Thymus (tissue), 11 donors: ENCODE results near the gene POMGNT2. TPM values are rescaled to one million over a fixed set of nuclear protein-coding genes. Genes with fewer than 3 reads are reported as not detected.
"Not testable (repeated sequence)": the region's sequence is repeated elsewhere in the genome, so short reads cannot be mapped to it uniquely, and the experiment has no call there.

Source experiments
- DNase-seq, 9 donors: peaks; one replicate each; pipeline ENCODE4 v3.0.0-alpha.2; 2013; ENCODE audit warnings: low spot score in 9 of 9, low read depth in 6 of 9, missing footprints in 1 of 9
- H3K27ac ChIP-seq, 2 donors: one replicate each; pipeline ENCODE4 v1.5.1; 2013; ENCODE audit warnings: control low read depth in 1 of 2, low read depth in 1 of 2, low read length in 1 of 2, mild to moderate bottlenecking in 1 of 2, moderate library complexity in 1 of 2
- H3K27me3 ChIP-seq, 2 donors: one replicate each; pipeline ENCODE4 v1.5.1; 2013; ENCODE audit warnings: low read length in 1 of 2; ENCODE audit not compliant: control insufficient read depth in 2 of 2, insufficient read depth in 1 of 2
- H3K36me3 ChIP-seq, 2 donors: one replicate each; pipeline ENCODE4 v1.5.1; 2013; ENCODE audit warnings: low read length in 1 of 2, mild to moderate bottlenecking in 1 of 2, moderate library complexity in 1 of 2; ENCODE audit not compliant: control insufficient read depth in 2 of 2, insufficient read depth in 2 of 2
- H3K4me1 ChIP-seq, 2 donors: one replicate each; pipeline ENCODE4 v1.5.1; 2013; ENCODE audit warnings: low read length in 2 of 2; ENCODE audit not compliant: control insufficient read depth in 2 of 2, insufficient read depth in 2 of 2
- H3K4me3 ChIP-seq, 2 donors: one replicate each; pipeline ENCODE4 v1.5.1; 2013; ENCODE audit warnings: low read length in 2 of 2, control low read depth in 1 of 2, mild to moderate bottlenecking in 1 of 2
- H3K9me3 ChIP-seq, 2 donors: one replicate each; pipeline ENCODE4 v1.5.1; 2013; ENCODE audit warnings: low read length in 1 of 2, mild to moderate bottlenecking in 1 of 2; ENCODE audit not compliant: control insufficient read depth in 2 of 2, insufficient read depth in 1 of 2
- WGBS: extraction: QIAGEN DNeasy Blood & Tissue Kit; methylation state at CpG from one replicate; pipeline ENCODE4 v1.1.7; 2013; 5-methylcytosine and 5-hydroxymethylcytosine counted together
- polyA plus RNA-seq: library from polyadenylated mRNA; stranded (reverse); fragments of 200-250 nt; gene quantifications from one replicate; pipeline ENCODE4 v1.2.3, GENCODE V29; 2013
- total RNA-seq: library from RNA; stranded (reverse); fragments of 120-200 nt; gene quantifications from one replicate; pipeline ENCODE4 v1.2.4, GENCODE V29; 2013
- donor health status: healthy.

POMGNT2 gene
- total and polyA plus RNA-seq, 2 donors = 4.5 to 5.2 TPM

DNA sequence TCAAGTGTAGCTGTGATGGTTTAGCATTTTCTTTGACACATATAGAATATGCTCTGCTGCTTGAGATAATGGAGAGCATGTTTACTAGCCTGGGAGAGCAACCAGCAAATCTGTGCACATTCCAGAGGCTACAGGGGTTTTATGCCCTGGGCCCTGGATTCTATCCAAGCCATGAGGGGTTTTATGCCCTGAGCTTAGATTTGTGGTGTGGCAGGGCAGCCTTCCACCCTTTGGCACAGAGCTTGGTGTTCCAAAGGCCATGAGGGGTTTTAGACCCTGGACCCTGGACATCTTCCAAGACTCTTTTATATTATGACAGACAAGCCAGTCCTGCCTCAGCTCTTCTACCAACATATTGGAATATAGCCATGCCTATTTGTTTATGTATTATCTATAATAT lies 60.8 kb downstream of the POMGNT2 start:
- not testable (repeated sequence) for H3K4me3 ChIP-seq, H3K4me1 ChIP-seq, H3K27ac ChIP-seq, H3K27me3 ChIP-seq, DNase-seq, H3K36me3 ChIP-seq
- peaks cover 0 to 27% of the 10 kb centered on the region in 2 donors for H3K9me3 ChIP-seq

GRCh38 chr3:43043793-43044192 lies 62.1 kb downstream of the POMGNT2 start:
- DNase-seq = no peak
- WGBS = 97% methylated on average over 2 of the region's 2 CpGs
- no peaks in the 10 kb centered on the region for H3K4me1 ChIP-seq
- H3K4me3 ChIP-seq = no peak overlapping the region
- no peaks in the 10 kb centered on the region for H3K27me3 ChIP-seq
- H3K27ac ChIP-seq = no peak overlapping the region
- H3K9me3 ChIP-seq = peaks cover 0 to 27% of the 10 kb centered on the region in 2 donors
- no peaks in the 10 kb centered on the region for H3K36me3 ChIP-seq

GRCh38 chr3:43043071-43043766 lies 62.7 kb downstream of the POMGNT2 start:
- Histone ChIP-seq H3K4me3 (no peak overlapping the region), H3K27me3 (no peaks in the 10 kb centered on the region), H3K4me1 (no peaks in the 10 kb centered on the region), H3K9me3 (peaks cover 0 to 27% of the 10 kb centered on the region in 2 donors), H3K27ac (no peak overlapping the region), H3K36me3 (no peaks in the 10 kb centered on the region)
- 95% methylated on average over 3 of the region's 3 CpGs for WGBS
- no peak for DNase-seq

- H3K4me1 ChIP-seq = no peaks in the 10 kb centered on the region
- peaks cover 0 to 20% of the 10 kb centered on the region in 2 donors for H3K9me3 ChIP-seq
- H3K36me3 ChIP-seq = no peaks in the 10 kb centered on the region
- H3K27me3 ChIP-seq = no peaks in the 10 kb centered on the region
- H3K27ac ChIP-seq = no peak overlapping the region
- no peak overlapping the region for H3K4me3 ChIP-seq
- DNase-seq = no peak
- 95% methylated on average over 2 of the region's 2 CpGs for WGBS
Observed at GRCh38 chr3:43041517-43041916, 64.4 kb downstream of the POMGNT2 start.

- Histone ChIP-seq H3K9me3 (peaks cover 0 to 4% of the 10 kb centered on the region in 2 donors), H3K27ac (no peak overlapping the region), H3K27me3 (no peaks in the 10 kb centered on the region), H3K36me3 (no peaks in the 10 kb centered on the region), H3K4me1 (peaks cover 0 to 11% of the 10 kb centered on the region in 2 donors), H3K4me3 (no peak overlapping the region)
- no peak for DNase-seq
- 96% methylated on average over 7 of the region's 7 CpGs for WGBS
Observed at GRCh38 chr3:43038010-43038409, 67.9 kb downstream of the POMGNT2 start.

DNA sequence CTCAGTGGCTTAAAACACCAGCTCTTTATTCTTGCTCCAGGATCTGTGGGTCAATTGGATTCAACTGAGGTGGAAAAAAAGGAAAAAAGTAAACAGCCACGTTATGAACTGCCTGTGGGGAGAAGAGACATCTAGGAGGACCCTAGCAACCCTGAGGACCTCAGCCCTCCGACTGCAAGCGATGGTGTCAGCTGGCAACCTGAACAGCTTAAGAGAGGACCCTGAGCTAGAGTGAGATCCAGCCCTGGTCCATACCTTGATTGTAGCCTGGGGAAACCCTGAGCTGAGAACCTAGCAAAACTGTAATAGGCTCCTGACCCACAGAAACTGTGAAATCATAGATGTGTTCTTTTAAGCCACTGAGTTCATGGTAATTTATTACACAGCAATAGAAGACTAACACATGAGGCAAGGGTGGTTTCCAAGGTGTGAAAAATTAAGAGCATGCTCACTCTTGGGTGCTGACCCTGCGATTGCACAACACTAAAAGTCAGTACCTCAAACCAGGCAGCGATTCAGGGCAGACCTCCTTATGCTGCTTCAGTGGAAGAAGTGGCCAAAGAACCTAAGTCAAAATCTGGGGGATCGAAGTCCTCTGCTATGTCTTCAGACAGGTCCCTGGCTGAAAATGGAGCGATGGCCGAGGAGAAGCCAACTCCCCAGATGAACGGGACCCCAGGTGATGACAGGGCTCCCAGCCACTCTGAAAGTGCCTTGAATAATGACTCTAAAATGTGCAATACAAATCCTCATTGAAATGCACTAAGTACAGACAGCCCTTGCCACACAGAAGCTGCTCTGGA lies 69.1 kb downstream of the POMGNT2 start:
- Histone ChIP-seq H3K9me3 (no peaks in the 10 kb centered on the region), H3K27me3 (no peaks in the 10 kb centered on the region), H3K4me3 (no peak overlapping the region), H3K36me3 (no peaks in the 10 kb centered on the region), H3K4me1 (peaks cover 0 to 11% of the 10 kb centered on the region in 2 donors), H3K27ac (no peak overlapping the region)
- WGBS = 96% methylated on average over 9 of the region's 9 CpGs
- DNase-seq = no peak

DNA sequence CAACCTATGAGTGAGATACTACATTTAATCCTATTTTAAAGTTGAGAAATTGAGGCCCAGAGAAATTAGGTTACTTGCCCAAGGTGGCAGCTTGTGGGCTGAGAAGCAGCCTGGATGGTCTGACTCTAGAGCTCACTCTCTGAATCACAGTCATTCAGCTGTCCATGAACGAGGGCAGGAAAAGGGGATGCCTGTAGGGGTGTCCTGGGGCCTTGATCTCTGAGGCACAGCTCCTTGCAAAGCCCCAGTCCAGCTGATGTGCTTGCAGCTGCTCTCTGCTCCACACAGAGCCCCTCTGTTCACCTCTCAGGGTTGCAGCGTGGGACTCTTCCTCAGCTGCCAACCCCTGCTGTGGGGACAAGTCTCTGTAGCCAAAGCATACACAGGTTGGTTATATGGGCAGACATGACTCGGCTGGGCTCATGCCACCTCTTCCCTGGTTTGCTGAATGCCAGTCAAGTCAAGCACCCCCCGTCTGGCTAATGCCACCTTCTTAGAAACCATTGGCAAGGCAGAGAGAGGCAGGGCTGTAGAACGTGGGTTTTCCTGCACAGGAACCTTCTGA lies 70.0 kb downstream of the POMGNT2 start:
- H3K4me1 ChIP-seq = peaks cover 0 to 11% of the 10 kb centered on the region in 2 donors
- H3K27ac ChIP-seq = no peak overlapping the region
- no peak overlapping the region for H3K4me3 ChIP-seq
- 79% methylated on average over 5 of the region's 5 CpGs for WGBS
- no peaks in the 10 kb centered on the region for H3K9me3 ChIP-seq
- H3K36me3 ChIP-seq = no peaks in the 10 kb centered on the region
- no peaks in the 10 kb centered on the region for H3K27me3 ChIP-seq
- DNase-seq = peak in 1 of 9 donors; percentile 23

- Histone ChIP-seq H3K27ac (no peak overlapping the region), H3K4me3 (no peak overlapping the region), H3K36me3 (no peaks in the 10 kb centered on the region), H3K27me3 (no peaks in the 10 kb centered on the region), H3K4me1 (peaks cover 0 to 11% of the 10 kb centered on the region in 2 donors), H3K9me3 (no peaks in the 10 kb centered on the region)
- 98% methylated on average over 4 of the region's 4 CpGs for WGBS
- DNase-seq = no peak
Observed at GRCh38 chr3:43034911-43035310, 71.0 kb downstream of the POMGNT2 start.

DNA sequence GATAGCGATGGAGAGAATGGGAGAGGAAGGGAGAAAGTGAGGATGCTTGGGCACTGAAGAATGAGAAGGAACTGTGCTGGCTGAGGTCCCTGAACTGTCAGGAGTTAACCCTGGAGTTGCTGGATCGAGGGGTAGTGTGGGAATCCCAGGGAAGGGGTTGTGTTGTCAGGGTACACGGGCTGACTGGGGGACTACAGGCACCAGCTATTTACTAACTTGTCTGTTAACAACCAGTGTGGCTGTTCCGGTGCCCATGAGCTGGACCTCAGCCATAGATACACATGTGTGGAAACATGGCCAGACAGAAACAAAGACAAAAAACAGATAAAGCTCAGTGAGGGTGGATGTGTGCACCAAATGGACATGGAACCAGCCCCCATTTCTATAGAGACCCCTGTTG lies 71.7 kb downstream of the POMGNT2 start:
- Histone ChIP-seq H3K4me3 (no peak overlapping the region), H3K9me3 (no peaks in the 10 kb centered on the region), H3K27ac (no peak overlapping the region), H3K27me3 (no peaks in the 10 kb centered on the region), H3K4me1 (peaks cover 0 to 11% of the 10 kb centered on the region in 2 donors), H3K36me3 (no peaks in the 10 kb centered on the region)
- 93% methylated on average over 4 of the region's 4 CpGs for WGBS
- DNase-seq = no peak
